Left lung (tissue), 10 donors: ENCODE measurements around the gene UIMC1. TPM values are rescaled to one million over a fixed set of nuclear protein-coding genes. Genes with fewer than 3 reads are reported as not detected.
A peak's percentile ranks its signal among the peaks of the same experiment; 100 is the strongest.

ENCODE experiments used
- ATAC-seq: fragments of 200-7000 bp; cut with Tn5 transposase; one replicate; pipeline ENCODE4 v1.9.1; 2020; ENCODE audit warnings: moderate library complexity
- DNase-seq, 4 donors: peaks; one replicate each; pipeline ENCODE4 v3.0.0-alpha.2; 2013 to 2020
- H3K27ac ChIP-seq, 2 donors: fragments of 200-600 bp; sonication (generic) in 1 of 2; one replicate each; pipeline versions ENCODE4 v1.5.0 to v1.8.0; 2020 to 2021
- H3K27me3 ChIP-seq, 2 donors: fragments of 200-600 bp; sonication (generic) in 1 of 2; one replicate each; pipeline versions ENCODE4 v1.5.0 to v1.8.0; 2020 to 2021
- H3K36me3 ChIP-seq, 2 donors: fragments of 200-600 bp; sonication (generic) in 1 of 2; one replicate each; pipeline versions ENCODE4 v1.5.0 to v1.8.0; 2020 to 2021
- H3K4me1 ChIP-seq, 2 donors: fragments of 200-600 bp; one replicate each; pipeline ENCODE4 v1.8.0; 2021
- H3K4me3 ChIP-seq, 2 donors: fragments of 200-600 bp; sonication (generic) in 1 of 2; one replicate each; pipeline versions ENCODE4 v1.5.0 to v1.8.0; 2020 to 2021; ENCODE audit warnings: mild to moderate bottlenecking in 1 of 2
- H3K9me3 ChIP-seq, 2 donors: fragments of 200-600 bp; sonication (generic) in 1 of 2; one replicate each; pipeline versions ENCODE4 v1.5.0 to v1.8.0; 2020 to 2021
- intact Hi-C, 2 donors: fragments of 100-400 bp; cut with DNase I; formaldehyde crosslinking; loops; one replicate each; pipeline versions ENCODE4 v1.11.2 to v1.14.2; 2022
- polyA plus RNA-seq, 6 donors: library from polyadenylated mRNA; unstranded; fragments of 120-200 nt; gene quantifications; one replicate each; pipeline ENCODE4 v1.2.1, GENCODE V29; 2013; ENCODE audit not compliant: insufficient read length in 6 of 6
- total RNA-seq, 2 donors: library from RNA; stranded (reverse); fragmentation: NEBNext Ultra II Directional; extraction: Animal tissue kit (Norgen Biotek cat#: 25700); gene quantifications; one replicate each; pipeline ENCODE4 v1.2.1, GENCODE V29; 2021
- TF ChIP-seq, protein P1 (sequence below), 2 donors: fragments of 200-600 bp; sonication (generic) in 1 of 2; IDR thresholded peaks; one replicate each; pipeline versions ENCODE4 v1.5.0 to v1.8.0; 2021; ENCODE audit warnings: antibody characterized with exemption in 2 of 2
- donor health status: DM: no; HTN: yes; CAD: no.
- donor health status: DM: no; HTN: no; CAD: no.

The UIMC1 gene
- total and polyA plus RNA-seq, 8 donors: 22.4 to 53.7 (median 44.2) TPM

- H3K27me3 ChIP-seq: no peaks in the 10 kb centered on the region
- H3K4me3 ChIP-seq: no peak overlapping the region
- peaks cover 0 to 55% of the 10 kb centered on the region in 2 donors for H3K36me3 ChIP-seq
- DNase-seq (no peak), ATAC-seq (no peak)
- H3K27ac ChIP-seq: no peak overlapping the region
- H3K4me1 ChIP-seq: peaks cover 0 to 6% of the 10 kb centered on the region in 2 donors
- intact Hi-C loops: no loop called here
- TF ChIP-seq, protein P1, sequence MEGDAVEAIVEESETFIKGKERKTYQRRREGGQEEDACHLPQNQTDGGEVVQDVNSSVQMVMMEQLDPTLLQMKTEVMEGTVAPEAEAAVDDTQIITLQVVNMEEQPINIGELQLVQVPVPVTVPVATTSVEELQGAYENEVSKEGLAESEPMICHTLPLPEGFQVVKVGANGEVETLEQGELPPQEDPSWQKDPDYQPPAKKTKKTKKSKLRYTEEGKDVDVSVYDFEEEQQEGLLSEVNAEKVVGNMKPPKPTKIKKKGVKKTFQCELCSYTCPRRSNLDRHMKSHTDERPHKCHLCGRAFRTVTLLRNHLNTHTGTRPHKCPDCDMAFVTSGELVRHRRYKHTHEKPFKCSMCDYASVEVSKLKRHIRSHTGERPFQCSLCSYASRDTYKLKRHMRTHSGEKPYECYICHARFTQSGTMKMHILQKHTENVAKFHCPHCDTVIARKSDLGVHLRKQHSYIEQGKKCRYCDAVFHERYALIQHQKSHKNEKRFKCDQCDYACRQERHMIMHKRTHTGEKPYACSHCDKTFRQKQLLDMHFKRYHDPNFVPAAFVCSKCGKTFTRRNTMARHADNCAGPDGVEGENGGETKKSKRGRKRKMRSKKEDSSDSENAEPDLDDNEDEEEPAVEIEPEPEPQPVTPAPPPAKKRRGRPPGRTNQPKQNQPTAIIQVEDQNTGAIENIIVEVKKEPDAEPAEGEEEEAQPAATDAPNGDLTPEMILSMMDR (IDR thresholded peaks at IDR 0.05): no peak
- no peaks in the 10 kb centered on the region for H3K9me3 ChIP-seq
Observed at GRCh38 chr5:176955895-176956294, 50.7 kb downstream of the UIMC1 start.

DNA sequence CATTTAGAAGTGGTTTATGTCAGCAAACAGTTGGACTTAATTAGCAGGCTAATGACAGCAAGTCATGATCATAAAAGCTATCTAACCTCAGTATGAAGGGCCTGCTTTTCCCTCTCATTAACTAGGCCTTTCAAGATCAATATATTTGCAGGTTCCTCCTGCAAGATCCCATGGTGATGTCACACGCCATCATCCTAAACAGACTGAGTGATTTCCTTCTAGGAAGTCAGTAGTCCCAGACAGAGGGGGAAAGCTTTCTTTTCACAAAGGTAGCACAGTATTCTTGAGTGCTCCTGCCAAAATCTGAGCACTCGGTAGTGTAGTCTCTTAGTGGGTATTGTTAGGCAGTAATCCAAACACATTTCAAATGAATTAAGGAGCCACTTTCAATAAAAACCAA lies 52.5 kb downstream of the UIMC1 start:
- Histone ChIP-seq H3K27me3 (no peaks in the 10 kb centered on the region), H3K4me3 (no peak overlapping the region), H3K36me3 (peaks cover 0 to 74% of the 10 kb centered on the region in 2 donors), H3K27ac (no peak overlapping the region), H3K4me1 (peaks cover 0 to 4% of the 10 kb centered on the region in 2 donors), H3K9me3 (no peaks in the 10 kb centered on the region)
- ATAC-seq (no peak), DNase-seq (no peak)
- TF ChIP-seq, protein P1 (IDR thresholded peaks at IDR 0.05): no peak
- intact Hi-C loops: no loop called here

- no peak overlapping the region for H3K27ac ChIP-seq
- no peaks in the 10 kb centered on the region for H3K4me1 ChIP-seq
- H3K36me3 ChIP-seq: peaks cover 0 to 73% of the 10 kb centered on the region in 2 donors
- no peaks in the 10 kb centered on the region for H3K27me3 ChIP-seq
- ATAC-seq (no peak), DNase-seq (no peak)
- no peaks in the 10 kb centered on the region for H3K9me3 ChIP-seq
- intact Hi-C loops: no loop called here
- no peak overlapping the region for H3K4me3 ChIP-seq
- TF ChIP-seq, protein P1 (IDR thresholded peaks at IDR 0.05): no peak
Observed at GRCh38 chr5:176952531-176953193, 53.9 kb downstream of the UIMC1 start.

DNA sequence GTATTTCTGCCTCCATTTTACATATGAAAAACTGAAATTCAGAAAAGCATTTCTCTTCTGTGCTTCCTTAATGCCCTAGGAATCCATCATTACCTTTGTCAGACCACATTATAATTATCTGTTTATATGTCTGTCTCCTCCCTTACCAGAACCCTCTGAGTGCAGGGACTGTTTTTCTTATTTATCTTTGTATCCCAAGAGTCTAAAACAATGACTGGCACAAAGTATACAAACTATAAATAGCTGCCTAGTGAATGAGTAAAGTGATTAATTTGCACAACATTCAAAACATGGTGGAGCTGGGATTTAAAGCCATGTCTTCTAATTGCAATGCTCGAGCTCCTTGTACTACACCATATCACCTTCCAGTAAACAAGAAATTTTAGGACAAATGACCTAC lies 58.1 kb downstream of the UIMC1 start:
- H3K27ac ChIP-seq: no peak overlapping the region

GRCh38 chr5:176947847-176948246 lies 58.7 kb downstream of the UIMC1 start:
- no peak overlapping the region for H3K27ac ChIP-seq
- peaks cover 0 to 83% of the 10 kb centered on the region in 2 donors for H3K36me3 ChIP-seq
- DNase-seq (no peak), ATAC-seq (peak; percentile 53)
- no peaks in the 10 kb centered on the region for H3K27me3 ChIP-seq
- no peaks in the 10 kb centered on the region for H3K9me3 ChIP-seq
- TF ChIP-seq, protein P1 (IDR thresholded peaks at IDR 0.05): no peak
- no peak overlapping the region for H3K4me3 ChIP-seq
- no peaks in the 10 kb centered on the region for H3K4me1 ChIP-seq
- intact Hi-C loops: no loop called here

More for the DNA sequence above, 58.1 kb downstream of the UIMC1 start:
- intact Hi-C loops: no loop called here
- Histone ChIP-seq H3K27me3 (no peaks in the 10 kb centered on the region), H3K36me3 (peaks cover 0 to 81% of the 10 kb centered on the region in 2 donors), H3K4me1 (no peaks in the 10 kb centered on the region), H3K4me3 (no peak overlapping the region), H3K9me3 (no peaks in the 10 kb centered on the region)
- TF ChIP-seq, protein P1 (IDR thresholded peaks at IDR 0.05): no peak
- ATAC-seq (no peak), DNase-seq (no peak)
